HG03354 (cell line): ENCODE results near the gene CRIM1.

Source experiments
- ATAC-seq: cut with Tn5 transposase; IDR thresholded peaks from one replicate; pipeline ENCODE4 v1.9.1; 2021; ENCODE audit warnings: mild to moderate bottlenecking; ENCODE audit not compliant: unreplicated experiment, poor library complexity, severe bottlenecking

Gene CRIM1

GRCh38 chr2:36499128-36499820, 143.7 kb downstream of the CRIM1 start:
- no peak for ATAC-seq

- no peak for ATAC-seq
Observed at GRCh38 chr2:36500072-36500471, 144.5 kb downstream of the CRIM1 start.

GRCh38 chr2:36502081-36502480, 146.5 kb downstream of the CRIM1 start:
- no peak for ATAC-seq

- peak; percentile 96 for ATAC-seq
Observed at GRCh38 chr2:36507408-36507812, 151.8 kb downstream of the CRIM1 start.

DNA sequence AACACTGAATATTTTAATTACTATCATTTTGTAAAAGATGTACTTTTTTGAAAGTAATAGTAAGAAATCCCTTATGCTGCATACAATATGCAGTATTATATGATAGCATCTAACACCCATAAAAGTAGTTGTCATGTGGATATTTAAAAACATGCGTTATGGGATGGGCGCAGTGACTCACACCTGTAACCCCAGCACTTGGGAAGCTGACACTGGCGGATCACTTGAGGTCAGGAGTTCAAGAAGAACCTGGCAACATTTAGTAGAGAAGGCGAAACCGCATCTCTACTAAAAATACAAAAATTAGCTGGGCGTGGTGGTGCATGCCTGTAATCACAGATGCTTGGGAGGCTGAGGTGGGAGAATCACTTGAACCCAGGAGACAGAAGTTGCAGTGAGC, 153.5 kb downstream of the CRIM1 start:
- no peak for ATAC-seq

- ATAC-seq = no peak
Observed at GRCh38 chr2:36511858-36512603, 156.5 kb downstream of the CRIM1 start.

GRCh38 chr2:36512705-36513104, 157.1 kb downstream of the CRIM1 start:
- no peak for ATAC-seq

- ATAC-seq = no peak
Observed at GRCh38 chr2:36513661-36514060, 158.1 kb downstream of the CRIM1 start.

GRCh38 chr2:36515538-36515937, 160.0 kb downstream of the CRIM1 start:
- no peak for ATAC-seq

DNA sequence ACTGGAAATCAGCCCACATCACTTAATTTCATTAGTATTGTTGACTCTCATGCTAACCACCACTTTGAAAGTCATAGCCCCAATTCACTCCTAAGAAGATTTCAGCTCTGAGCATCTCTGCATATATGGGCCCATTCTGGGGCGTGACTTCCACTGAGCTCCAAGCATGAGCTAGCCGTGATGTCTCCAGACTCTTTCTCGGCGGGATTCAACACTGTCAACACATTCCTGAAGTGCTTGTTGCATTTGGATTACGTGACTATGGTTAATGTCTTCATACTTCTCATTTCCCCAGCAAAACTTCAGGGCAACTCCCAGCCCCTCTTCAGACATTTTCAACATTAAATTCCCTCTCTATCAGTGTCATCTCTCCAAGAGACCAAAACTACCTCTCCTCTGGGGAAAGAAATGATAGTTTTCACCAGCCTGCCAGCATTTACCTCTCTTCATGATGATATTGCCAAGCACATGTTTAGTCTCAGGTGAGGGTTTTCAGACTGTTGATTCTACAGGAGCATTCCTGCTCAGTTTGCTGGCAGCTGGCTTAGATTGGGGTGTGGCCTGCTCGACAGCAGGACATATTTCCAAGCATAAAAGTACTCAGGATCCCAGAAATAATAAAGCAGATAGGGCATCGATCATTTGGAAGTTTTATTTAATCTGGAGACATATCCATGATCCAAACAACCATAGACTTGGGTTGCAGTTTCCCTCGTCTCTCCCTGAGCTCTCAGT, 160.7 kb downstream of the CRIM1 start:
- ATAC-seq = no peak

GRCh38 chr2:36520431-36520830, 164.9 kb downstream of the CRIM1 start:
- no peak for ATAC-seq

GRCh38 chr2:36523153-36523552, 167.6 kb downstream of the CRIM1 start:
- ATAC-seq = no peak

DNA sequence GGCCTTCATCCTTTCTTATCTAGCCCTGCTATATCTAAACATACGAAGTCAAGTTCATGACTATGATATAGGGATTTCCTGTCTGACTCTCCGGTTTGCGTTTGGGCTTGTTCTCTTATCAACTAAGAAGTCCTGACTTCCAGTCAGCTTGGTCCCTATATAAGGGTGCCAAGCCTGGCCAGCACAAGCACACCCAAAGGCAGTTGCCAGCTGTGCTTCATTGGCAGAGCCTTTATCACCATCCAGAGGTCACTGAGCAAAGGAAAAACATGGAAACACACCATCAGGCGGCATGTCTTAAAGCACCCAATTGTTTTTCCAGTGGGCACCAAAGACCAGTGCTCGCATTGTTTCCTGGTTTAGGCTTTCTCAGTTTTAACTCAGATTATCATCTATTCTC, 169.7 kb downstream of the CRIM1 start:
- no peak for ATAC-seq

GRCh38 chr2:36526226-36526625, 170.6 kb downstream of the CRIM1 start:
- ATAC-seq = no peak

DNA sequence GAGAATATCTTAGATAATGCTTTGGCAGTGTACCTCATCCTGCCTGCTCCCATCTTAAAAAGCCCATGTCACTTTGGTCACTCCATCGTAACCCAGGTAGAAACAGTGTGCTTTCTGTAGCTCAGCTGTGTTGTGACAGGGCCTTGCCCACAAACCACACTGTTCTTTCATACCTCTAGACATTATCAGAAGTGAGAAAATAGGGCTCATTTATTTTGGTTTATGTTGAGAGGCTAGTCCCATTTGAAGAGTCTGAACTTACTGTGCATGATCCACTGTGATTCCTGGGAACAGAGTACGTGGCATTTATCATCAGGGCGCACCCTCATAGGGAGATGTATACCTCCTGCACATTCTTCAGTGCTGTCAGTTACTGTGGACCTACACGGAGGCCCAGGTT, 172.7 kb downstream of the CRIM1 start:
- peak; percentile 73 for ATAC-seq

GRCh38 chr2:36528766-36529392, 173.3 kb downstream of the CRIM1 start:
- ATAC-seq = peak; percentile 32

GRCh38 chr2:36530178-36530982, 174.8 kb downstream of the CRIM1 start:
- ATAC-seq = peak; percentile 63

DNA sequence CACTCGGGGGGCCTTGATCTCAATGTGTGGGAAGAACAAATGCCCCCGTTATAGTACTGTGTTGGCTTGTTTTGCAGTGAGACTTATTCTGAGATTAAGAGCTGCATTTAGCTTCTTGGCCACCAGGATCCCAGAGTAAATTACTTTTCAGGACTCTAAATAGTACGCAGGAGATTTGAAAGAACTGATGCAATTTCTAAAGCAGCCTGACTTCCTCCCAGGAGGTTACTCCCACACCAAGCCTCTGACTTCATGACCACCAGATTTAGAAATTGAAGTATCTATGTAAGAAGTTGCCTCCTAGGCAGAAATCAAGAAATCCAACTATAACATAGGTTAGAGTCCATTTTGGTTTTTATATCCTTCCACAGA, 175.4 kb downstream of the CRIM1 start:
- no peak for ATAC-seq

GRCh38 chr2:36534275-36534799, 178.8 kb downstream of the CRIM1 start:
- no peak for ATAC-seq
